ENCODE data around the gene DND1.
A peak's percentile ranks its signal among the peaks of the same experiment; 100 is the strongest.
"Not testable (repeated sequence)": the region's sequence is repeated elsewhere in the genome, so short reads cannot be mapped to it uniquely, and the experiment has no call there.

Gene DND1

DNA sequence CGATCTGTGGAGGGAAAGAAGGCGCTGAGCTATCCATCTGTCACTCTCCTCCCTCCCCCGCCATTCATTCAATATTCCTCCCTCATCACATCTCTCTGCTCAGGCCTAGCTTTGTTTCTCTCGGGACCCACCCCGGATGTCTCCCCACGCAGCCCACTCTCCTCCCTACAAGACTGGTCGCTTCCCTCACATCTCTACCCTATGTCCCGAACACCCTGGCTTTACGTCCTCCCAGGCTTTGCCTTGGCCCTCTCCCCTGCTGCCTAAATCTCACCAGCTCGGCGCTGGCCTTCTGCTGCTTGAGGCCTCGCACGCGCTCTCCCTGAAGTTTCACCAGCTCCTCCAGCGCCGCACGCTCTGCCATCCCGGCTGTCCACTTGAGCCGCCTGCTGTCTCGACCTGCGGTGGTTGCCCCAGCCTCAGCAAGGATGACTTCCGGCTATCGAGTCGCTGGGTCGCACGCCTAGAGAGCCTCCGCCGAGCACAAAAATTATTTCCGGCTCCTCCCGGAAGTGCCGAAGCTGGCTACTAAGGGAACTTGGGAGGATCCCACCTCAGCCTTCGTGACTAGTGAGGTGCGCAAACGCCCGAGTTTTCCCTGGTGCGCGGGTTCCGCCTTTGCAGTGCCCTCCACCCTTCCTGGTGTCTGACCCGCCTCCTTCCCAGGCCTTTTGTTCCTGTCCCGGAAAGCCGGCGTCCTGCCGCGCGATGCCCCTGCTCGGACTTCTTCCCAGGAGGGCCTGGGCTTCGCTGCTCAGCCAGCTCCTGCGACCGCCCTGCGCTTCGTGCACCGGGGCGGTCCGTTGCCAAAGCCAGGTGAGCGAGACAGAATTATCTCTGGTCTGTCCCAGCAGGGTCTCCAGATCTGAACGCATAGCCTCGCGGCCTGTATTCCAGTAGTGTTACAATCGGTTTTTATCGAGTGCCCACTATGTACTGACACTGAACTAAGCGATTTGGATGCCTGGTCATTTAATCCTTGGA, 17.9 kb upstream of the DND1 start, which contains the start of the genes HARS1 and HARS2:
Gene HARS1, minus strand, starts transcription at position 430 of the 984 bp plus-strand sequence. Its CDS starts 66 bp downstream, at position 364.
Gene HARS2, plus strand, starts transcription at position 515 of the 984 bp plus-strand sequence. Its CDS starts 194 bp downstream, at position 709.
- Mint-ChIP-seq H3K36me3 (ENCODE audit: low read depth) (peaks cover 79% of the 10 kb centered on the region), H3K9me3 (no peaks in the 10 kb centered on the region), H3K27me3 (no peaks in the 10 kb centered on the region), H3K27ac (peak within 1 kb of the TSS; percentile 99), H3K4me3 (peak within 1 kb of the TSS; percentile 97), H3K4me1 (ENCODE audit: low read depth) (peaks cover 48% of the 10 kb centered on the region)
- DNase-seq = peak; percentile 88

DNA sequence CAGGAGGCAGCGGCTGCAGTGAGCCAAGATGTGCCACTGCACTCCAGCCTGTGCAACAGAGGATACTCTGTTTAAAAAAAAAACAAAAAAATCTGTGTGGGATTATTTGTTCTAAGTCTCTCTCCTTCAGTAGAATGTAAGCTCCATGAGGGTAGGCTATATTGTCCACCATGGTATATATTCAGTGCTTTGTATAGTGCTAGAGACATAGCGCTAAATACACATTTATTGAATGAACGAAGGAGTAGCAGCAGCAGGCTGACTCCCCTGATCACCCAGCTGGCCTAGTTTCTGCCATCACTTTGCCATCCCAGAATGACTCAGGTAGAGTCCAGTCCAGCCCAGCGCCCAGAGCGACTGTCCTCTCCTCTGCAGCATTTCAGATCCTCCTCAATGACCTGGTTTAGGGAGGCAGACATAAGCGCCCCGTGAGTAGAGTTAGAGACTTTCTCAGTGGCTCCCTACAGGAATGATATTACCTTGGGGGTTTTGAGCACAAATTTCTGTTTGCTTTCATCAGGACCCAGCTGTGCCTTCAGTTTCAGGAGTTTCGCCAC, 17.1 kb upstream of the DND1 start:
- Mint-ChIP-seq H3K9me3 (no peaks in the 10 kb centered on the region), H3K27ac (peak overlapping the region; percentile 99), H3K4me3 (peak overlapping the region; percentile 97), H3K36me3 (ENCODE audit: low read depth) (peaks cover 78% of the 10 kb centered on the region), H3K27me3 (no peaks in the 10 kb centered on the region), H3K4me1 (ENCODE audit: low read depth) (peaks cover 42% of the 10 kb centered on the region)
- DNase-seq = no peak

DNA sequence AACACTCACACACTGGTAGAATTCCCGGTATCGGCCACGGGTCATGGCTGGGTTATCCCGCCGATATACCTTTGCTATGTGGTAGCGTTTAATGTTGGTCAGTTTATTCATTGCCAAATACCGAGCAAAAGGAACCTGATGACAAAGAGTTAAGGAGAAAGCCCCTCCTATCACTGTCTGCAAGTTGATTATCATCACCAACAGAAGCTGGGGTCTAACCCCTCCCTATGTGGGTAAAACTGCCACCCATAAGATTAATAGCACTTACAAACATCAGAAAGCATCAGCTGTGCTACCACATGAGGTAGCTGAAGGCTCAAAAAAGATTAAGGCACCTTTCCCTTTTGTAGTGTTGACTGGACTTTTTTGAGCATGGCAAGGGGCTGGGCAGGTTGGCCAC, 5.6 kb upstream of the DND1 start:
- Mint-ChIP-seq H3K36me3 (ENCODE audit: low read depth) (peaks cover 93% of the 10 kb centered on the region), H3K27ac (no peak overlapping the region), H3K27me3 (no peaks in the 10 kb centered on the region), H3K4me3 (no peak overlapping the region), H3K9me3 (no peaks in the 10 kb centered on the region), H3K4me1 (ENCODE audit: low read depth) (peaks cover 2% of the 10 kb centered on the region)
- DNase-seq = no peak

DNA sequence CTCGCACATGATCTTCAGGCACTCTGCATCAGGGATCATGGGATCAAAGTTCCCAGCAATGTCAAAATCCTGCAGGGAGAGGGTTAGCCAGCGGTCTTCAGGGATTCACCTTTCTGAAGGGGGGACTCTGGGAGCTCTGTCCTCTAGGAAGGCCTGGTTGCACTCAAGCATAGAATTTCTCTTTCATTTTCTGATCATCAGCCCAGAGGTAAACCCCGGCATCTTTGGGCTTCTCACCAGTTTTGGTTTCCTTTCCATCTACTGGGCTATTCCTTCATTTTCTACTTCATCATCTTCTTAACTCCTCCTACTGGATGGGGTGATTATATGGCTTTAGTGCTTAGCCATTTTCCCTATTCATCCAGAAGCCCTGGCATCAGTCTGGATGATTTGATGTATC, 4.6 kb upstream of the DND1 start:
- Mint-ChIP-seq H3K4me1 (ENCODE audit: low read depth) (peaks cover 2% of the 10 kb centered on the region), H3K27ac (peak overlapping the region; percentile 11), H3K4me3 (no peak overlapping the region), H3K9me3 (no peaks in the 10 kb centered on the region), H3K36me3 (ENCODE audit: low read depth) (peaks cover 94% of the 10 kb centered on the region), H3K27me3 (no peaks in the 10 kb centered on the region)
- no peak for DNase-seq

DNA sequence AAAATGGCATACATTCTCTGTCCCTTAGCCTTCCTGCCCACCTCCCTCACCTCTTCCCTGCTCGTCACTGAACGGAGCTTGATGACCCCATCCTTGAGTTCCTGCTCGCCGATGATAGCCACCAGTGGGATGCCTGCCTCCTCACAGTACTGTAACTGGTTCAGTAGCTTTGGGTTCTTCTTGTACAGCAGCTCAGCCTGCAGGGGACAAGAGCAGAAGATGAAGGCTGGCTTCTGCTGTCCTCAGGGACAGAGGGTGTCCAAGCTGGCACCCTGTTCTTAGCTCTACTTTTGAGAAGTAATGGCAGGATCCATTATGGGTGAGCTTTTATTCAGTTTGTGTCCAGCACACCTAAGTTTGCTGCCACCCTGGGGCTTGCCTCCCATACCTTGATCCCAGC, 1.3 kb upstream of the DND1 start:
- no peak for DNase-seq
- peaks cover 97% of the 10 kb centered on the region for H3K36me3 Mint-ChIP-seq (ENCODE audit: low read depth)
- no peaks in the 10 kb centered on the region for H3K9me3 Mint-ChIP-seq
- H3K4me1 Mint-ChIP-seq (ENCODE audit: low read depth) = peaks cover 2% of the 10 kb centered on the region
- no peaks in the 10 kb centered on the region for H3K27me3 Mint-ChIP-seq
- no peak overlapping the region for H3K4me3 Mint-ChIP-seq
- peak overlapping the region; percentile 73 for H3K27ac Mint-ChIP-seq

DNA sequence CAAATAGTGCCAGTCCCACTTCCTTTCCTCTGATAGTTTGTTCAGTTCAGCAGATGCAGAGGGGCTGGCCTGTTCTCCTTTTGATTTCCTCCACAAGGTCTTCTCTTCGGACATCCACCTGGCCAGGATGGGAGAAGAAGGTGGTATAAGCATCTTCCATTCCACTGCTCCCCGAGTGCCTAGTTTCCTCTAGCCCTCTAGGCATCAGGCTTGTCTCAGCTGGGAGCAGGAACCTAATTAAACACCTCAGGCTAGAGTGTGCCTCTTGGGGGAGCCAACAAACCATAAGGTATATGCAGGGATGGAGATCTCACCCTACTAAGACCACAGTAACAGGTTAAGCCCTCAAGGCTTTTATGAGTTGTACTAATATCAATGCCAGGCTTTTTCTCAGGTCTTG, 835 bp upstream of the DND1 start:
- no peak for DNase-seq
- no peaks in the 10 kb centered on the region for H3K27me3 Mint-ChIP-seq
- H3K9me3 Mint-ChIP-seq = no peaks in the 10 kb centered on the region
- H3K4me3 Mint-ChIP-seq = no peak overlapping the region
- peaks cover 2% of the 10 kb centered on the region for H3K4me1 Mint-ChIP-seq (ENCODE audit: low read depth)
- H3K27ac Mint-ChIP-seq = peak overlapping the region; percentile 5
- H3K36me3 Mint-ChIP-seq (ENCODE audit: low read depth) = peaks cover 97% of the 10 kb centered on the region

DNA sequence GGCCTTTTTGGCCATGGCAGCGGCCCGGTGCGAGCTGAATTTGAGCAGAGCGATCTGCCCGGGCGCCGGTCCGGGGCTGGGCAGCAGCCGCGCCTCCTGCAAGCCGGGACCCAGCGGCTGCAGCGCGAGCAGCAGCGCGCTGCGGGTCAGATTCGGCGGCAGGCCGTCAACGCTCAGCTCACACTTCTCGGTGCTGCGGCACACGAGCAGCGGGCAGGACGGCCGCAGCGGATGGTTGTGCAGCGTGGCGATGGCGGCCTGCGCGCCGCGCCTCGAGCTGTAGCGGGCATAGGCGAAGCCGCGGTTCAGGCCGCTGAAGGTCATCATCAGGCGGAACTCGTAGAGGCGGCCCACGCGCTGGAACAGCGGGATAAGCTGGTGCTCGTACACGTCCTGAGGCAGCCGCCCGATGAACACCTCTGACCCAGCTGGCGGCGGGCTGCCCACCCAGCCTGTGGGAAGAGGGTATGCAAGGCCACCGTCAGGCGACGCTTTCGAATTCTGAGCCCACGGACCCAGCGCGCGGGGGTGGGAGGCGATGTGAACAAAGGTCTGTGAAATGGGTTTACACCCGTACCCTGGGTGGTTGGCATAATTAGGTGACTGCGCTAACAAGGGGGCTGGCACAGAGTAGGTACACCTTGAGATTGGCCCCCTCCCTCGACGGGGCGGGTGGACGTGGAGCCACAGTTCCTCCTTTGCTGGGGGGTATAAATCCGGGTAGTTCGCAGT, 755 bp downstream of the DND1 start:
- Mint-ChIP-seq H3K4me1 (ENCODE audit: low read depth) (peaks cover 6% of the 10 kb centered on the region), H3K27ac (no peak overlapping the region), H3K36me3 (ENCODE audit: low read depth) (peaks cover 97% of the 10 kb centered on the region), H3K27me3 (no peaks in the 10 kb centered on the region), H3K4me3 (no peak overlapping the region), H3K9me3 (no peaks in the 10 kb centered on the region)
- DNase-seq = no peak

DNA sequence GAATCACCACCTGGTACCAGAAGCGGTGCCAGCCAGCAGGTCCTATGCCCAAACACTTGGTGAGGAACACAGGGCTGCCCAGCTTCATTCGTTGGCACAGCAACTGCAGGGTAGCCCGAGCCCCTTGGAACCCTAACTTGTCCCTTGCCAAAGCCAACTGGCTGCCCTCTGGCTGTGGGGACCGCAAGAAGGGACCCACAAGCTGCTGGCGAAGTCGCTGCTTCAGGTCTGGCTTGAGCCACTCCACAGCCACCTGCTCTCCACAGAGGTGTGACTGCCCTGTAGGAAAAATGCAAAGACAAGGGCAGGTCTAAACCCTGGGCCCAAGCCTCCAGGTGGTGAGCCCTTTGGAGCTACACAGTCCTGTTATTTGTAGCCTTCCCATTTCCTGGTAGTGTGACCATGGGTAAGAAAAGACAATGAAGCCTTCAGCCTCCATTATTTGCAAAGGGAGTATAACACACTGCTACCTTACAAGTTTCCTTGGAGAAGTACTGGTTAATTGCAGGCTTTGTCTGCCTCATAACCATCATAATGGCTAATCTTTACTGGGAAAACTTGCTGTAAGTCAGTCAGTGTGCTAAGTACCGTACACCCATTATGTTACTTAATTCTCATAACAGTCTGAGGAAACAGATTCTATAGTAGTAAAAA, 1.8 kb downstream of the DND1 start:
- no peak overlapping the region for H3K4me3 Mint-ChIP-seq
- peaks cover 97% of the 10 kb centered on the region for H3K36me3 Mint-ChIP-seq (ENCODE audit: low read depth)
- no peak for DNase-seq
- no peaks in the 10 kb centered on the region for H3K27me3 Mint-ChIP-seq
- H3K4me1 Mint-ChIP-seq (ENCODE audit: low read depth) = peaks cover 16% of the 10 kb centered on the region
- peak overlapping the region; percentile 4 for H3K27ac Mint-ChIP-seq
- H3K9me3 Mint-ChIP-seq = no peaks in the 10 kb centered on the region

DNA sequence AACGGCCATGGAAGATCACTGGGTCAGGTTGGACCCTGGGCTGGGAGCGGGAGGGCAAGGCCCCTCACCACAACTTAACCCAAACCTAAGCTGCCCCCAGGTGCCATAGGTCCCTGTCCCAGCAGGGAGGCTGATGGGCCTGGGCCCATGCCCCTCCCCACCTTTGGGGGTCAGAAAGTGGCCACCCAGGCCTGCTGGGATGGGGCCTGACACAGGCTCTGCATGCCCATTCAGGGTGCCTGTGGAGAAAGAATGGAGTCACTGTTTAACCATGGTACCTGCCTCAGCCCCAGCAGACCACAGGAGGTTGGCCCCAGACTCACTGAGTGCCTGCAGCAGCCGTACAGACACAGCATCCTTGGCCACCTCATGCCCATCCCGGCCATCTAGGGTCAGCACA, 2.3 kb downstream of the DND1 start:
- not testable (repeated sequence) for H3K27ac Mint-ChIP-seq, H3K27me3 Mint-ChIP-seq, H3K4me3 Mint-ChIP-seq, H3K9me3 Mint-ChIP-seq, DNase-seq
- Mint-ChIP-seq H3K4me1 (ENCODE audit: low read depth) (peaks cover 20% of the 10 kb centered on the region), H3K36me3 (ENCODE audit: low read depth) (peaks cover 95% of the 10 kb centered on the region)

DNA sequence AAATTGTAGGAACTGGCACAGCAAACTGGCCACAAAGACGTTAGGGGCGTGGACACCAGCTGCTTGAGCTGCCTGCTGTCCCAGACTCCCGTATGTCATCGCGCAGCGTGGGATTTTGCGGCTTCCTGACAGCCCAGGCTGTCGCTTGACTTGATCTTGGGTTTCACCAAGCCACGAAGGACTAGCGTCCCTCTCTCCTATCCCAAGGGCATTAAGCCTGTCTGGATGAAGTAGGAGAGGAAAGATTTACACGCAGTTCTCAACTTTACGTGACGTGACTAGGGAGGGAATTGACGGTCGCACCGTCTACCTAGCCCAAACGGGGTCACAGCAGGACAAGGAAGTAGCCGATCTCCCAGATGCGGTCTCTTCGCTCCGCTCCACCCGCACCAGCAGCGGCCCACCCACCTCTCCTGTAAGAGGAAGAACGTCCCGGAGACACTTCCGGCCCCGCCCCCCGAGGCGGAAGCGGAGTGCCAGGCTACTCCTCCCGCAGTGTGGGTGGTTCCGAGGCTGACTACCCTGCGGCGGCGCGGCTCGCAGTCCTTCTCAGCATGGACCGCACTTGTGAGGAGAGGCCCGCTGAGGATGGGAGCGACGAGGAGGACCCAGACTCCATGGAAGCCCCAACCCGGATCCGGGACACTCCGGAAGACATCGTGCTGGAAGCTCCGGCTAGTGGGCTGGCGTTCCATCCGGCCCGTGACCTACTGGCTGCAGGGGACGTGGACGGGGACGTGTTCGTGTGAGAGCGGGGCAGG, 8.8 kb downstream of the DND1 start, which contains the start of gene WDR55:
Gene WDR55, plus strand, starts transcription at position 546 of the 761 bp plus-strand sequence. Its CDS starts 9 bp downstream, at position 555.
- Mint-ChIP-seq H3K27me3 (no peaks in the 10 kb centered on the region), H3K4me3 (peak within 1 kb of the TSS; percentile 99), H3K36me3 (ENCODE audit: low read depth) (peaks cover 89% of the 10 kb centered on the region), H3K9me3 (no peaks in the 10 kb centered on the region), H3K27ac (peak within 1 kb of the TSS; percentile 99), H3K4me1 (ENCODE audit: low read depth) (peaks cover 38% of the 10 kb centered on the region)
- DNase-seq = peak; percentile 96

DNA sequence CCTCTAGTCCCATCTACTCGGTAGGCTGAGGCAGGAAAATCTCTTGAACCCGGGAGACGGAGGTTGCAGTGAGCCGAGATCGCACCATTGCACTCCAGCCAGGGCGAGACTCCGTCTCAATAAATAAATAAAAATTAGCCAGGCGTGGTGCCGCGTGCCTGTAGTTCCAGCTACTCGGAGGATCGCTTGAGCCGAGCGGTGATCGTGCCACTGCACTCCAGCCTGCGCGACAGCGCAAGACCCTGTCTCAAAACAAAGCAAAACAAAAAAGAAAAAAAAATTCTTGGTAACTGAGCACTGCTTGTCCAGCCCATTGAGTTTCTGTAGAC, 9.4 kb downstream of the DND1 start:
- Mint-ChIP-seq H3K4me3 (peak overlapping the region; percentile 99), H3K27me3 (no peaks in the 10 kb centered on the region), H3K9me3 (no peaks in the 10 kb centered on the region), H3K27ac (peak overlapping the region; percentile 99), H3K4me1 (ENCODE audit: low read depth) (peaks cover 38% of the 10 kb centered on the region), H3K36me3 (ENCODE audit: low read depth) (peaks cover 89% of the 10 kb centered on the region)
- DNase-seq = no peak

DNA sequence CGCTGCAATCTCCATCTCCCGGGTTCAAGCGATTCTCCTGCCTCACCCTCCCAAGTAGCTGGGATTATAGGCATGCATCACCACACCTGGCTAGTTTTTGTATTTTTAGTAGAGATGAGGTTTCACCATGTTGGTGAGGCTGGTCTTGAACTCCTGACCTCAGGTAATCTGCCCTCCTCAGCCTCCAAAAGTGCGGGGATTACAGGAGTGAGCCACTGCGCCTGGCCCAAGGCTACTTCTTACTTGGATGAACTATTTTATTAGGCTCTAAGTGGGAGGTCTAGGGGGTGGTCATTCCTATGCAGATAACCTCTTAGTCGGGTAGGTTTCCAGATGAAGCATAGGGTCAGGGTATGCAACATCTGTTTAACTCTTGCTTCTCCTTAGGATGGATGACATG, 13.0 kb downstream of the DND1 start:
- H3K36me3 Mint-ChIP-seq (ENCODE audit: low read depth) = peaks cover 88% of the 10 kb centered on the region
- not testable (repeated sequence) for DNase-seq, H3K27me3 Mint-ChIP-seq, H3K4me3 Mint-ChIP-seq, H3K9me3 Mint-ChIP-seq
- peak overlapping the region; percentile 22 for H3K27ac Mint-ChIP-seq
- peaks cover 15% of the 10 kb centered on the region for H3K4me1 Mint-ChIP-seq (ENCODE audit: low read depth)

DNA sequence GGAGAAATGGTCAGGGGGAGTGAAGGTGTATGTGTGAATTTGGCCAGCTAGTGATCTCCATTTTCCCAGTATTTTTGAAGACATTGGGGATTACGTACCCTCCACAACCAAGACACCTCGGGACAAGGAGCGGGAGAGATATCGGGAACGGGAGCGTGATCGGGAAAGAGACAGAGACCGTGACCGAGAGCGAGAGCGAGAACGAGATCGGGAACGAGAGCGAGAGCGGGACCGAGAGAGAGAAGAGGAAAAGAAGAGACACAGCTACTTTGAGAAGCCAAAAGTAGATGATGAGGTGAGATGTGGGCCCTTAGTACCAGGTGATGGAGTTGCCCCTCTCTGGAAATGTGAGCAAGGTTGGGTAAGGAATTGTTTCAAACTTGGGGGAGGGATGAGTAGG, 14.5 kb downstream of the DND1 start:
- no peak for DNase-seq
- Mint-ChIP-seq H3K36me3 (ENCODE audit: low read depth) (peaks cover 90% of the 10 kb centered on the region), H3K27me3 (no peaks in the 10 kb centered on the region), H3K4me1 (ENCODE audit: low read depth) (peaks cover 5% of the 10 kb centered on the region), H3K9me3 (no peaks in the 10 kb centered on the region), H3K4me3 (no peak overlapping the region), H3K27ac (peak overlapping the region; percentile 2)
